MM.1S (cell line): ENCODE measurements around the gene GLI1.

ENCODE experiments used
- CTCF ChIP-seq: fragments of 300-600 bp; sonication (generic); IDR thresholded peaks from 2 replicates; pipeline ENCODE4 v1.5.1; 2016; ENCODE audit warnings: antibody characterized with exemption, low read length, mixed read lengths
- EZH2 ChIP-seq: fragments of 300-600 bp; sonication (generic); optimal IDR thresholded peaks from 2 replicates; pipeline ENCODE3; 2017; ENCODE audit warnings: low read depth, mild to moderate bottlenecking, antibody characterized with exemption, low read length, mixed read lengths
- EZH2phosphoT487 ChIP-seq: fragments of 300-600 bp; sonication (generic); IDR thresholded peaks from 2 replicates; pipeline ENCODE4 v1.6.1; 2018; ENCODE audit warnings: antibody characterized with exemption, low read length

GRCh38 chr12:57433370-57433769 is 26.2 kb upstream of the GLI1 start:
- no peak for TF ChIP-seq CTCF
- no peak for TF ChIP-seq EZH2
- no peak for TF ChIP-seq EZH2phosphoT487
